ENCODE results near the gene TMSB10.

DNA sequence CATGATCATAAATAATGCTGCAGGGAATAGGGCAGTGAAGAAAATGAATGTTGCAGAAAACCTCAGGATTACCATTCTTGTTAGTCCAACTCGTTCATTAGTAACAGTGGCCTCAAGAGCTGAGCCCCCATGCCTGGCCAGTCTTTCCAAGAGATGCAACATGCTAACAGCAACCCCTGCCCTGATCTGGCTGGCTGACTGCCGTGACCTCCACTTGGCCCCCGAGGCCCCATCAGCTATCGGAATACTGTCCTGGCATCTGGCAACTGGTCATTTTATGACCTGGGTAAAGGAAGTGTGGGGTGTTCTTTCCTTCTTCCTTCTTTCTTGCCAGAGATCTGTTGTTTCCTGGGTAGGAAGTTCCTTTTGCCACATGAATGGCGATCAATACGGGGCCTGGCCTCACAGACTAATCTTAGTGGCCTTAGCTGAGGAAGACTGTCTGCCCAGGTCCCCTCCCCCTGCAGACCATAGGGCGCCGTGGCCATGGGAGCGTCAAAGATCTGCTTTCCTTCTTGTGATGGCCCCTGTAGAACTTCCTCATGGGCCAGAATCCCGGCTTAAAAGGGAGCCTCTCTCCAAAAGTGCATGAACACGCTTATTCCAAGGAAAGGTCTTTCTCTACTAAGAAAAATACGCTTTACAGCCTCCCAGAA, 14.0 kb upstream of the TMSB10 start:
- TF ChIP-seq, protein P1, sequence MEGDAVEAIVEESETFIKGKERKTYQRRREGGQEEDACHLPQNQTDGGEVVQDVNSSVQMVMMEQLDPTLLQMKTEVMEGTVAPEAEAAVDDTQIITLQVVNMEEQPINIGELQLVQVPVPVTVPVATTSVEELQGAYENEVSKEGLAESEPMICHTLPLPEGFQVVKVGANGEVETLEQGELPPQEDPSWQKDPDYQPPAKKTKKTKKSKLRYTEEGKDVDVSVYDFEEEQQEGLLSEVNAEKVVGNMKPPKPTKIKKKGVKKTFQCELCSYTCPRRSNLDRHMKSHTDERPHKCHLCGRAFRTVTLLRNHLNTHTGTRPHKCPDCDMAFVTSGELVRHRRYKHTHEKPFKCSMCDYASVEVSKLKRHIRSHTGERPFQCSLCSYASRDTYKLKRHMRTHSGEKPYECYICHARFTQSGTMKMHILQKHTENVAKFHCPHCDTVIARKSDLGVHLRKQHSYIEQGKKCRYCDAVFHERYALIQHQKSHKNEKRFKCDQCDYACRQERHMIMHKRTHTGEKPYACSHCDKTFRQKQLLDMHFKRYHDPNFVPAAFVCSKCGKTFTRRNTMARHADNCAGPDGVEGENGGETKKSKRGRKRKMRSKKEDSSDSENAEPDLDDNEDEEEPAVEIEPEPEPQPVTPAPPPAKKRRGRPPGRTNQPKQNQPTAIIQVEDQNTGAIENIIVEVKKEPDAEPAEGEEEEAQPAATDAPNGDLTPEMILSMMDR (IDR thresholded peaks at IDR 0.05 in 8 of 11, conservative IDR thresholded peaks at IDR 0.05 in 3 of 11) = no peak
- TF ChIP-seq POLR2A (IDR thresholded peaks at IDR 0.05) = no peak
- no peak for TF ChIP-seq POLR2AphosphoS5 (IDR thresholded peaks at IDR 0.05)
